ENCODE data around the gene SPINK2. TPM values are rescaled to one million over a fixed set of nuclear protein-coding genes. Genes with fewer than 3 reads are reported as not detected.

SPINK2 gene
- total and polyA plus RNA-seq, 4 donors, result 3.6 TPM; not detected in 3

- H3K9me3 ChIP-seq (ENCODE audit: control insufficient read depth, low read length), result no peaks in the 10 kb centered on the region
- H3K27me3 ChIP-seq (ENCODE audit: control insufficient read depth in 1 of 2, insufficient read depth in 2 of 2, low read length in 1 of 2), result no peaks in the 10 kb centered on the region
- H3K4me3 ChIP-seq (ENCODE audit: low read length in 2 of 2), result no peak overlapping the region
- no peak for ATAC-seq (ENCODE audit: low FRiP score)
- no peaks in the 10 kb centered on the region for H3K4me1 ChIP-seq (ENCODE audit: control insufficient read depth in 1 of 2, insufficient read depth in 2 of 2, low read length in 2 of 2)
- intact Hi-C loops (cut with DNase I), result no loop called here
- no peak overlapping the region for H3K27ac ChIP-seq (ENCODE audit: low read depth in 1 of 2, low read length in 2 of 2)
- 0 to 40% methylated on average over 1 of the region's 1 CpG for WGBS, 2 donors
- no peak for DNase-seq
- no peaks in the 10 kb centered on the region for H3K36me3 ChIP-seq (ENCODE audit: control insufficient read depth in 1 of 2, insufficient read depth in 2 of 2, low read length in 1 of 2)
Measured at GRCh38 chr4:56850910-56851309, 29.4 kb upstream of the SPINK2 start.

- DNase-seq (no peak), ATAC-seq (ENCODE audit: low FRiP score) (no peak)
- Histone ChIP-seq H3K27ac (ENCODE audit: low read depth in 1 of 2, low read length in 2 of 2) (no peak overlapping the region), H3K27me3 (ENCODE audit: control insufficient read depth in 1 of 2, insufficient read depth in 2 of 2, low read length in 1 of 2) (no peaks in the 10 kb centered on the region), H3K9me3 (ENCODE audit: control insufficient read depth, low read length) (no peaks in the 10 kb centered on the region), H3K4me1 (ENCODE audit: control insufficient read depth in 1 of 2, insufficient read depth in 2 of 2, low read length in 2 of 2) (no peaks in the 10 kb centered on the region), H3K36me3 (ENCODE audit: control insufficient read depth in 1 of 2, insufficient read depth in 2 of 2, low read length in 1 of 2) (no peaks in the 10 kb centered on the region), H3K4me3 (ENCODE audit: low read length in 2 of 2) (no peak overlapping the region)
- intact Hi-C loops (cut with DNase I), result no loop called here
- 92 to 93% methylated on average over 4 of the region's 4 CpGs for WGBS, 2 donors
Measured at GRCh38 chr4:56844802-56845580, 23.5 kb upstream of the SPINK2 start.

GRCh38 chr4:56843421-56843899 lies 22.0 kb upstream of the SPINK2 start:
- Histone ChIP-seq H3K27me3 (ENCODE audit: control insufficient read depth in 1 of 2, insufficient read depth in 2 of 2, low read length in 1 of 2) (no peaks in the 10 kb centered on the region), H3K27ac (ENCODE audit: low read depth in 1 of 2, low read length in 2 of 2) (no peak overlapping the region), H3K4me1 (ENCODE audit: control insufficient read depth in 1 of 2, insufficient read depth in 2 of 2, low read length in 2 of 2) (no peaks in the 10 kb centered on the region), H3K36me3 (ENCODE audit: control insufficient read depth in 1 of 2, insufficient read depth in 2 of 2, low read length in 1 of 2) (no peaks in the 10 kb centered on the region), H3K4me3 (ENCODE audit: low read length in 2 of 2) (no peak overlapping the region), H3K9me3 (ENCODE audit: control insufficient read depth, low read length) (no peaks in the 10 kb centered on the region)
- 54 to 57% methylated on average over 13 of the region's 13 CpGs for whole genome bisulfite sequencing, 2 donors
- intact Hi-C loops (cut with DNase I), result no loop called here
- ATAC-seq (ENCODE audit: low FRiP score) (peak; percentile 11), DNase-seq (no peak)

- Histone ChIP-seq H3K9me3 (ENCODE audit: control insufficient read depth, low read length) (no peaks in the 10 kb centered on the region), H3K36me3 (ENCODE audit: control insufficient read depth in 1 of 2, insufficient read depth in 2 of 2, low read length in 1 of 2) (no peaks in the 10 kb centered on the region), H3K27ac (ENCODE audit: low read depth in 1 of 2, low read length in 2 of 2) (no peak overlapping the region), H3K4me3 (ENCODE audit: low read length in 2 of 2) (no peak overlapping the region), H3K27me3 (ENCODE audit: control insufficient read depth in 1 of 2, insufficient read depth in 2 of 2, low read length in 1 of 2) (no peaks in the 10 kb centered on the region), H3K4me1 (ENCODE audit: control insufficient read depth in 1 of 2, insufficient read depth in 2 of 2, low read length in 2 of 2) (no peaks in the 10 kb centered on the region)
- DNase-seq (no peak), ATAC-seq (ENCODE audit: low FRiP score) (no peak)
- intact Hi-C loops (cut with DNase I), result no loop called here
- WGBS, 2 donors, result 98 to 100% methylated on average over 2 of the region's 2 CpGs
Measured at GRCh38 chr4:56840559-56840958, 19.1 kb upstream of the SPINK2 start.

- no peak overlapping the region for H3K27ac ChIP-seq (ENCODE audit: low read depth in 1 of 2, low read length in 2 of 2)
- 69 to 86% methylated on average over 1 of the region's 1 CpG for WGBS, 2 donors
- H3K4me3 ChIP-seq (ENCODE audit: low read length in 2 of 2), result no peak overlapping the region
- intact Hi-C loops (cut with DNase I), result no loop called here
- no peaks in the 10 kb centered on the region for H3K4me1 ChIP-seq (ENCODE audit: control insufficient read depth in 1 of 2, insufficient read depth in 2 of 2, low read length in 2 of 2)
- H3K36me3 ChIP-seq (ENCODE audit: control insufficient read depth in 1 of 2, insufficient read depth in 2 of 2, low read length in 1 of 2), result no peaks in the 10 kb centered on the region
- no peaks in the 10 kb centered on the region for H3K27me3 ChIP-seq (ENCODE audit: control insufficient read depth in 1 of 2, insufficient read depth in 2 of 2, low read length in 1 of 2)
- no peaks in the 10 kb centered on the region for H3K9me3 ChIP-seq (ENCODE audit: control insufficient read depth, low read length)
- ATAC-seq (ENCODE audit: low FRiP score), result no peak
- DNase-seq, result no peak
Measured at GRCh38 chr4:56828784-56829535, 7.5 kb upstream of the SPINK2 start.

GRCh38 chr4:56823933-56824600 lies 2.6 kb upstream of the SPINK2 start:
- Histone ChIP-seq H3K27ac (ENCODE audit: low read depth in 1 of 2, low read length in 2 of 2) (no peak overlapping the region), H3K4me1 (ENCODE audit: control insufficient read depth in 1 of 2, insufficient read depth in 2 of 2, low read length in 2 of 2) (no peaks in the 10 kb centered on the region), H3K36me3 (ENCODE audit: control insufficient read depth in 1 of 2, insufficient read depth in 2 of 2, low read length in 1 of 2) (no peaks in the 10 kb centered on the region), H3K9me3 (ENCODE audit: control insufficient read depth, low read length) (no peaks in the 10 kb centered on the region), H3K4me3 (ENCODE audit: low read length in 2 of 2) (no peak overlapping the region), H3K27me3 (ENCODE audit: control insufficient read depth in 1 of 2, insufficient read depth in 2 of 2, low read length in 1 of 2) (no peaks in the 10 kb centered on the region)
- ATAC-seq (ENCODE audit: low FRiP score) (no peak), DNase-seq (no peak)
- WGBS, 2 donors, result 55 to 73% methylated on average over 2 of the region's 2 CpGs
- intact Hi-C loops (cut with DNase I), result no loop called here

GRCh38 chr4:56818797-56819196 lies 2.7 kb downstream of the SPINK2 start:
- Histone ChIP-seq H3K4me1 (ENCODE audit: control insufficient read depth in 1 of 2, insufficient read depth in 2 of 2, low read length in 2 of 2) (no peaks in the 10 kb centered on the region), H3K36me3 (ENCODE audit: control insufficient read depth in 1 of 2, insufficient read depth in 2 of 2, low read length in 1 of 2) (no peaks in the 10 kb centered on the region), H3K27me3 (ENCODE audit: control insufficient read depth in 1 of 2, insufficient read depth in 2 of 2, low read length in 1 of 2) (peaks cover 0 to 3% of the 10 kb centered on the region in 2 donors), H3K4me3 (ENCODE audit: low read length in 2 of 2) (no peak overlapping the region), H3K27ac (ENCODE audit: low read depth in 1 of 2, low read length in 2 of 2) (no peak overlapping the region), H3K9me3 (ENCODE audit: control insufficient read depth, low read length) (peaks cover 1% of the 10 kb centered on the region)
- ATAC-seq (ENCODE audit: low FRiP score), result no peak
- no peak for DNase-seq
- 51 to 62% methylated on average over 1 of the region's 1 CpG for WGBS, 2 donors
- intact Hi-C loops (cut with DNase I), result no loop called here

- 68 to 73% methylated on average over 5 of the region's 5 CpGs for WGBS, 2 donors
- H3K9me3 ChIP-seq (ENCODE audit: control insufficient read depth, low read length), result peaks cover 1% of the 10 kb centered on the region
- no peak overlapping the region for H3K27ac ChIP-seq (ENCODE audit: low read depth in 1 of 2, low read length in 2 of 2)
- no peaks in the 10 kb centered on the region for H3K4me1 ChIP-seq (ENCODE audit: control insufficient read depth in 1 of 2, insufficient read depth in 2 of 2, low read length in 2 of 2)
- no peak for ATAC-seq (ENCODE audit: low FRiP score)
- intact Hi-C loops (cut with DNase I), result no loop called here
- peaks cover 0 to 3% of the 10 kb centered on the region in 2 donors for H3K27me3 ChIP-seq (ENCODE audit: control insufficient read depth in 1 of 2, insufficient read depth in 2 of 2, low read length in 1 of 2)
- DNase-seq, result no peak
- H3K4me3 ChIP-seq (ENCODE audit: low read length in 2 of 2), result no peak overlapping the region
- H3K36me3 ChIP-seq (ENCODE audit: control insufficient read depth in 1 of 2, insufficient read depth in 2 of 2, low read length in 1 of 2), result no peaks in the 10 kb centered on the region
Measured at GRCh38 chr4:56817840-56818491, 3.5 kb downstream of the SPINK2 start.

Measured in aorta (tissue), 5 donors.